K562 (cell line): ENCODE measurements around the gene LLCFC1. TPM values are rescaled to one million over a fixed set of nuclear protein-coding genes. Genes with fewer than 3 reads are reported as not detected.

Source experiments
- ATF7 ChIP-seq: fragments of 450-650 bp; IDR thresholded peaks from 2 replicates; pipeline ENCODE4 v1.7.1; 2014; ENCODE audit warnings: mild to moderate bottlenecking, moderate library complexity
- CCNT2 ChIP-seq: IDR thresholded peaks from 2 replicates; pipeline ENCODE4 v1.6.1; 2011; ENCODE audit warnings: borderline replicate concordance, low read depth, mild to moderate bottlenecking, moderate library complexity, mixed read lengths, low read length; ENCODE audit not compliant: insufficient read length; ENCODE audit errors: extremely low read depth
- E2F8 ChIP-seq: fragments of 450-650 bp; IDR thresholded peaks from 2 replicates; pipeline ENCODE4 v1.7.1; 2018; ENCODE audit warnings: mild to moderate bottlenecking, low read depth; ENCODE audit not compliant: partially characterized antibody
- HMG20B ChIP-seq: fragments of 250-450 bp; sonication (Bioruptor Pico); IDR thresholded peaks from 2 replicates; pipeline ENCODE4 v1.5.0; 2021; ENCODE audit warnings: mild to moderate bottlenecking
- HNRNPH1 ChIP-seq: fragments of 200-400 bp; formaldehyde crosslinking; optimal IDR thresholded peaks from 2 replicates; pipeline ENCODE3; 2017; ENCODE audit warnings: low read depth, mild to moderate bottlenecking, low read length, moderate library complexity
- MTA1 ChIP-seq: fragments of 450-650 bp; IDR thresholded peaks from 2 replicates; pipeline ENCODE4 v1.6.1; 2017; ENCODE audit warnings: borderline replicate concordance
- NFATC3 ChIP-seq: fragments of 450-650 bp; IDR thresholded peaks from 2 replicates; pipeline ENCODE4 v1.6.1; 2017; ENCODE audit warnings: mild to moderate bottlenecking
- SRSF3 ChIP-seq: fragments of 200-400 bp; formaldehyde crosslinking; IDR thresholded peaks from 2 replicates; pipeline ENCODE4 v1.6.1; 2016; ENCODE audit warnings: mild to moderate bottlenecking, low read length, moderate library complexity; ENCODE audit not compliant: insufficient read depth
- TCF7L2 ChIP-seq: fragments of 150-350 bp; IDR thresholded peaks from 2 replicates; pipeline ENCODE4 v1.6.1; 2016; ENCODE audit warnings: low read depth, mild to moderate bottlenecking, low read length, moderate library complexity
- WHSC1 ChIP-seq: IDR thresholded peaks from one replicate; pipeline ENCODE4 v1.6.1; 2012; ENCODE audit warnings: low read length, control low read depth, inconsistent platforms
- XRCC3 ChIP-seq: fragments of 450-650 bp; IDR thresholded peaks from 2 replicates; pipeline ENCODE4 v1.6.1; 2017; ENCODE audit warnings: mild to moderate bottlenecking, moderate library complexity
- ZFP91 ChIP-seq: sonication (generic); formaldehyde crosslinking; IDR thresholded peaks from 2 replicates; pipeline ENCODE4 v1.8.0; 2022; ENCODE audit warnings: mild to moderate bottlenecking, missing genetic modification reagents
- ZNF197 ChIP-seq: fragments of 200-800 bp; sonication (Bioruptor generic); IDR thresholded peaks from 2 replicates; pipeline ENCODE4 v1.6.1; 2016; ENCODE audit warnings: low read depth, missing genetic modification characterization, missing compliant biosample characterization
- polyA plus RNA-seq, 8 experiments: library from polyadenylated mRNA; depleted of rRNA in 4 of 8; stranded (reverse) in 5 of 8; unstranded in 3 of 8; fragments of >200 nt; fragmentation: Nextera tagmentation in 2 of 8; fragmentation: Illumina TruSeq in 1 of 8; extraction: Ambion mirVana in 2 of 8; extraction: Trizol in 1 of 8; gene quantifications; 2 replicates each; pipeline versions ENCODE4 v1.2.1 to v1.2.3, GENCODE V29; 2011 to 2014; ENCODE audit warnings: inconsistent platforms in 1 of 8, missing spikeins in 1 of 8
- total RNA-seq, 7 experiments: library from RNA; depleted of rRNA in 6 of 7; stranded (reverse); fragments of >200 nt in 6 of 7; fragmentation: Illumina TruSeq in 2 of 7; extraction: Trizol in 2 of 7; gene quantifications; 2 replicates each; pipeline versions ENCODE4 v1.2.1 to v1.2.3, GENCODE V29; 2011 to 2021; ENCODE audit warnings: low replicate concordance in 1 of 7
- TF ChIP-seq, protein P1 (sequence below), 2 experiments: fragments of 450-650 bp; IDR thresholded peaks; 2 replicates each; pipeline ENCODE4 v1.6.1; 2016
- TF ChIP-seq, protein P2 (sequence below): fragments of 450-650 bp; formaldehyde crosslinking; IDR thresholded peaks from 2 replicates; pipeline ENCODE4 v1.4.0; 2022; ENCODE audit warnings: mild to moderate bottlenecking, moderate library complexity
- TF ChIP-seq, protein P3 (sequence below): IDR thresholded peaks from 2 replicates; pipeline ENCODE4 v1.6.1; 2016; ENCODE audit warnings: missing genetic modification characterization, missing compliant biosample characterization
- TF ChIP-seq, protein P4 (sequence below): sonication (generic); formaldehyde crosslinking; IDR thresholded peaks from 2 replicates; pipeline ENCODE4 v1.5.0; 2020; ENCODE audit warnings: missing genetic modification reagents

LLCFC1 gene
- total and polyA plus RNA-seq, 9 of the 15 experiments (the other 6 are each of a cell fraction or from before 2014, with no cell fraction given) = not detected

DNA sequence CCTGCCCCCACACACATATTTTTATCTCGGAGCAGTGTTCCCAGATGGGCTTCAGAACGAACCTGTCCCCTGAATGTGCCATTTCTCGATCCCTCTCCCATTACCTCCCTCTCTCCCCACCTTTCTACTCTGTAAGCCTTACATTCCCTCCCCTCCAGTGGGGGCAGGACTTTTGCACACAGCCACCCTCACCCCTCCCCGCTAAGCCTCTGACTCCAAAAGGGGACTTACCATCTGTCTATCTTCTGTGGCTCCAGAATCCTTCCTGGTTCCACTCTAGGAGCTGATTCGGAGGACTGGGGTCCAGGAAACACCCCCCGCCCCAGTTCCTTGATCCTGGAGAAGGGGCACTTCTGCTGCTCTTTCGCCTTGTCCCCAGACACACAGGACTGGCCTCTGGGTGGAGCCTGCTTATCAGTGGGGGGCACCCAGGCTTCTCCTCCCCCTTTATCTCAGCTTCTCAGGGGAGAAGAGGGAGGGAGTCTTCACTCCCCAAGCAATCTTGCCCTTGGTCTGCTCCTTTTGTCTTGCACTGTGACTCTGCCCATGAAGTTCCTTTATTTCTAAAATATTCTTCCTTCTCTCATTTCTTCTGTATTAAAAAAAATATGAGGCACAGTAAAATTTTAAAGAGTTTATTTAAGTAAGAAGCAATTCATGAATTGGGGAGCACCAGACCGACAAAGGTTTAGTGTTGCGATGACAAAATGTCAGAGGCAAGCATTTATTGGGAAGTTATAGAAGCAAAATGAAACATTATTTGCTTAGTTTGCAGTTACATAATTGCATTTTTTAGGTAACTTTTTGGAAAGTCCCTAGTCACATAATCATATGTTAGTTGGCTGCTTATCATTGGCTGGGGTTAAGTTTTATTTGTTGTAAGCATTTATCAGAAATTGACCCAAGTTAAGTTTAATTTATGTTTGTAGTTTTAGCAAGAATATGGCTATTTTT is 23.0 kb downstream of the LLCFC1 start, which contains the start of gene KEL (continued):
- TF ChIP-seq ZNF197 (CRISPR knock-in tag) = no peak; the same call in 1 of the 2 replicates
- TF ChIP-seq, protein P1, sequence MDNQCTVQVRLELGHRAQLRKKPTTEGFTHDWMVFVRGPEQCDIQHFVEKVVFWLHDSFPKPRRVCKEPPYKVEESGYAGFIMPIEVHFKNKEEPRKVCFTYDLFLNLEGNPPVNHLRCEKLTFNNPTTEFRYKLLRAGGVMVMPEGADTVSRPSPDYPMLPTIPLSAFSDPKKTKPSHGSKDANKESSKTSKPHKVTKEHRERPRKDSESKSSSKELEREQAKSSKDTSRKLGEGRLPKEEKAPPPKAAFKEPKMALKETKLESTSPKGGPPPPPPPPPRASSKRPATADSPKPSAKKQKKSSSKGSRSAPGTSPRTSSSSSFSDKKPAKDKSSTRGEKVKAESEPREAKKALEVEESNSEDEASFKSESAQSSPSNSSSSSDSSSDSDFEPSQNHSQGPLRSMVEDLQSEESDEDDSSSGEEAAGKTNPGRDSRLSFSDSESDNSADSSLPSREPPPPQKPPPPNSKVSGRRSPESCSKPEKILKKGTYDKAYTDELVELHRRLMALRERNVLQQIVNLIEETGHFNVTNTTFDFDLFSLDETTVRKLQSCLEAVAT (IDR thresholded peaks at IDR 0.05) = no peak; a peak in 1 of 4 replicates
- TF ChIP-seq NFATC3 = no peak
- peak; percentile 66 for TF ChIP-seq MTA1
- TF ChIP-seq, protein P2, sequence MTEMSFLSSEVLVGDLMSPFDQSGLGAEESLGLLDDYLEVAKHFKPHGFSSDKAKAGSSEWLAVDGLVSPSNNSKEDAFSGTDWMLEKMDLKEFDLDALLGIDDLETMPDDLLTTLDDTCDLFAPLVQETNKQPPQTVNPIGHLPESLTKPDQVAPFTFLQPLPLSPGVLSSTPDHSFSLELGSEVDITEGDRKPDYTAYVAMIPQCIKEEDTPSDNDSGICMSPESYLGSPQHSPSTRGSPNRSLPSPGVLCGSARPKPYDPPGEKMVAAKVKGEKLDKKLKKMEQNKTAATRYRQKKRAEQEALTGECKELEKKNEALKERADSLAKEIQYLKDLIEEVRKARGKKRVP = peak; percentile 73
- TF ChIP-seq, protein P3, sequence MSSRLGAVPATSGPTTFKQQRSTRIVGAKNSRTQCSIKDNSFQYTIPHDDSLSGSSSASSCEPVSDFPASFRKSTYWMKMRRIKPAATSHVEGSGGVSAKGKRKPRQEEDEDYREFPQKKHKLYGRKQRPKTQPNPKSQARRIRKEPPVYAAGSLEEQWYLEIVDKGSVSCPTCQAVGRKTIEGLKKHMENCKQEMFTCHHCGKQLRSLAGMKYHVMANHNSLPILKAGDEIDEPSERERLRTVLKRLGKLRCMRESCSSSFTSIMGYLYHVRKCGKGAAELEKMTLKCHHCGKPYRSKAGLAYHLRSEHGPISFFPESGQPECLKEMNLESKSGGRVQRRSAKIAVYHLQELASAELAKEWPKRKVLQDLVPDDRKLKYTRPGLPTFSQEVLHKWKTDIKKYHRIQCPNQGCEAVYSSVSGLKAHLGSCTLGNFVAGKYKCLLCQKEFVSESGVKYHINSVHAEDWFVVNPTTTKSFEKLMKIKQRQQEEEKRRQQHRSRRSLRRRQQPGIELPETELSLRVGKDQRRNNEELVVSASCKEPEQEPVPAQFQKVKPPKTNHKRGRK (tag) = no peak
- no peak for TF ChIP-seq HNRNPH1
- peak; percentile 31 for TF ChIP-seq E2F8
- TF ChIP-seq CCNT2 = no peak
- no peak for TF ChIP-seq TCF7L2
- TF ChIP-seq, protein P4, sequence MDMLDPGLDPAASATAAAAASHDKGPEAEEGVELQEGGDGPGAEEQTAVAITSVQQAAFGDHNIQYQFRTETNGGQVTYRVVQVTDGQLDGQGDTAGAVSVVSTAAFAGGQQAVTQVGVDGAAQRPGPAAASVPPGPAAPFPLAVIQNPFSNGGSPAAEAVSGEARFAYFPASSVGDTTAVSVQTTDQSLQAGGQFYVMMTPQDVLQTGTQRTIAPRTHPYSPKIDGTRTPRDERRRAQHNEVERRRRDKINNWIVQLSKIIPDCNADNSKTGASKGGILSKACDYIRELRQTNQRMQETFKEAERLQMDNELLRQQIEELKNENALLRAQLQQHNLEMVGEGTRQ (CRISPR knock-in tag) = no peak
- peak; percentile 27; the same call in 1 of the 2 replicates for TF ChIP-seq ZFP91 (CRISPR knock-in tag)
- peak; percentile 68 for TF ChIP-seq ATF7
- no peak for TF ChIP-seq SRSF3
- TF ChIP-seq WHSC1 = no peak
- TF ChIP-seq HMG20B (CRISPR knock-in tag) = no peak
- no peak for TF ChIP-seq XRCC3
